Measurements from ENCODE around the gene SLC16A7.
A peak's percentile ranks its signal among the peaks of the same experiment; 100 is the strongest.

GRCh38 chr12:59834659-59835474, 239.0 kb downstream of the SLC16A7 start:
- TF ChIP-seq CTCF (IDR thresholded peaks at IDR 0.05): peak; percentile 40 to 73 (median 56)
- no peak for TF ChIP-seq POLR2A (IDR thresholded peaks at IDR 0.05)
